Loucy (cell line): ENCODE data around the gene JPH4.

Experiments
- H2AFZ ChIP-seq: fragments of 200-600 bp; sonication (generic); 2 replicates; pipeline ENCODE4 v1.6.0; 2016; ENCODE audit warnings: antibody characterized with exemption, mild to moderate bottlenecking, low read length, moderate library complexity
- H3F3A ChIP-seq: fragments of 200-600 bp; 2 replicates; pipeline ENCODE4 v1.6.0; 2016; ENCODE audit warnings: antibody characterized with exemption, low read depth, mild to moderate bottlenecking
- H3K27me3 ChIP-seq: fragments of 200-600 bp; sonication (generic); 2 replicates; pipeline ENCODE4 v1.6.1; 2014; ENCODE audit warnings: low read length, mild to moderate bottlenecking; ENCODE audit not compliant: insufficient read depth, poor library complexity, severe bottlenecking
- H3K36me3 ChIP-seq: fragments of 200-600 bp; sonication (generic); 2 replicates; pipeline ENCODE4 v1.6.1; 2016; ENCODE audit warnings: low read length; ENCODE audit not compliant: insufficient read depth
- H3K4me1 ChIP-seq: fragments of 200-600 bp; sonication (generic); 2 replicates; pipeline ENCODE4 v1.5.1; 2014; ENCODE audit warnings: low read length, mild to moderate bottlenecking; ENCODE audit not compliant: insufficient read depth, poor library complexity, severe bottlenecking
- H3K4me2 ChIP-seq: fragments of 200-600 bp; sonication (generic); 2 replicates; pipeline ENCODE4 v1.6.0; 2014; ENCODE audit warnings: antibody characterized with exemption, low read length, low read depth, mild to moderate bottlenecking; ENCODE audit not compliant: poor library complexity, severe bottlenecking
- H3K4me3 ChIP-seq: fragments of 200-600 bp; sonication (generic); 2 replicates; pipeline ENCODE4 v1.5.1; 2014; ENCODE audit warnings: low read length, mild to moderate bottlenecking, mixed read lengths; ENCODE audit not compliant: poor library complexity, severe bottlenecking
- H3K79me2 ChIP-seq: fragments of 200-600 bp; sonication (generic); 2 replicates; pipeline ENCODE4 v1.6.1; 2014; ENCODE audit warnings: low read length; ENCODE audit not compliant: insufficient read depth
- H3K9ac ChIP-seq: fragments of 200-600 bp; sonication (generic); 2 replicates; pipeline ENCODE4 v1.6.0; 2014; ENCODE audit warnings: mild to moderate bottlenecking, low read depth, low read length, moderate library complexity; ENCODE audit not compliant: poor library complexity, severe bottlenecking
- H3K9me2 ChIP-seq: fragments of 200-600 bp; sonication (generic); replicated peaks from 2 replicates; pipeline ENCODE4 v1.6.1; 2016; ENCODE audit warnings: low read depth, low read length, mixed read lengths
- H3K9me3 ChIP-seq: fragments of 200-600 bp; sonication (generic); 2 replicates; pipeline ENCODE4 v1.6.1; 2014; ENCODE audit warnings: mild to moderate bottlenecking, antibody characterized with exemption, low read length, low read depth; ENCODE audit not compliant: insufficient read depth
- H4K20me1 ChIP-seq: fragments of 200-600 bp; sonication (generic); 2 replicates; pipeline ENCODE4 v1.6.0; 2014; ENCODE audit warnings: antibody characterized with exemption, low read length, mild to moderate bottlenecking; ENCODE audit not compliant: insufficient read depth, poor library complexity, severe bottlenecking
- CTCF ChIP-seq: fragments of 200-600 bp; sonication (generic); conservative IDR thresholded peaks from 2 replicates; pipeline ENCODE4 v1.5.1; 2014; ENCODE audit warnings: mild to moderate bottlenecking, antibody characterized with exemption, low read length
- EZH2phosphoT487 ChIP-seq: fragments of 200-600 bp; IDR thresholded peaks from 2 replicates; pipeline ENCODE4 v1.6.1; 2018; ENCODE audit warnings: antibody characterized with exemption, mild to moderate bottlenecking, moderate library complexity, borderline replicate concordance

The JPH4 gene

DNA sequence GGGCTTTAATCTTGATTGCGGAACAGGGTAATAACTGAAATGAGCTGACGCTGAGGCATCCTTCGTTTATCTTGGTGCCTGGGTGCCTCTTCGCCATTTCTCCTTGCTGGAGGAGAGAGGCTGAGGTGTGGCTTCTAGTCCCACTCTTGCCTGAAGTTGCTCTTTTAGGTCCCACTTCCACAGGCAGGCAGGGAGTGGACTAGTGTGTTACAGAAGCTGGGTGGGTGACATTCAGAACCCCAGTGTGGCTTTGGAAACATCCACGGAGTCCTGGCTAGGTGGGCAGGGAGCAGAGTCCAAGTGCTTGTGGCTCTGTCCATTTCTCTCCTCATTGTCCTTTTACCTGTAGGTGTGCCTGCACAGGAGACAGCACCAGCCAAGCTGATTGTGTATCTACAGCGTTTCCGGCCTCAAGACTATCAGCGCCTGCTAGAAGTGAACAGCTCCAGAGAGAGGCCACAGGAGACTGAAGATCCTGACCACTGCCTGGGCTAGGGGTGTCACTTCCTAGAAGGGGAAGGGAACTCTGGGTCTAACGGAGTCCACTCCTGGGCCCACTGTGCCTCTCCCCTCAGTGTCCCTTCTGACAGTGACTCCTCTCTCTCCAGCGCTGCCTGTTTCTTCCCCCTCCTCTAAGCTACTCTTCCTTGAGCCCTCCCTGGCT lies 20.1 kb downstream of the JPH4 start:
- H3K4me2 ChIP-seq = peak overlapping the region; percentile 98
- peak overlapping the region; percentile 12 for H3K9ac ChIP-seq
- H3K27me3 ChIP-seq = no peaks in the 10 kb centered on the region
- peaks cover 8% of the 10 kb centered on the region for H3K4me1 ChIP-seq
- no peaks in the 10 kb centered on the region for H3F3A ChIP-seq
- H3K4me3 ChIP-seq = no peak overlapping the region
- no peak overlapping the region for H2AFZ ChIP-seq
- no peaks in the 10 kb centered on the region for H3K9me2 ChIP-seq
- no peaks in the 10 kb centered on the region for H3K9me3 ChIP-seq
- peaks cover 16% of the 10 kb centered on the region; the same call in 1 of the 2 replicates for H3K79me2 ChIP-seq
- H3K36me3 ChIP-seq = peaks cover 24% of the 10 kb centered on the region; the same call in 1 of the 2 replicates
- peaks cover 7% of the 10 kb centered on the region for H4K20me1 ChIP-seq
- TF ChIP-seq EZH2phosphoT487 (no peak), CTCF (no peak)

DNA sequence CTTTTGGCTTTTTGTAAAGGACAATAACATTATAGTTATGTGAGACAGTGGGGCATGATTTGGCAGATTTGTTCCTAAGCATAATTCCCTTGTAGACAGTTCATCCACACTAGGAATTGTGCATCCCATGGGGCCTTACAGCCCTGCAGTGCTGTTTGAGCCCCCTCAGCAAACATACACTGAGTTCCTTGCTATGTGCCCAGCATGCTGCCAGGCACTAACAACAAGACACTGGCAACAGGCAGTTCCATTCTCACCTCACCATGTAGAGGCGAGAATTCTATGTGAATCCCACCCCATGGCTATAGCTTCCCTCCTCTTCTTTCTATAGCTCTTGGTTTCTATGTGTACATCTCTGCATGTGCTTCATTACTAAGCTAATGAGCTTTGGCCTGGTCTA lies 20.6 kb downstream of the JPH4 start:
- peaks cover 16% of the 10 kb centered on the region; the same call in 1 of the 2 replicates for H3K79me2 ChIP-seq
- peaks cover 24% of the 10 kb centered on the region; the same call in 1 of the 2 replicates for H3K36me3 ChIP-seq
- H3F3A ChIP-seq = no peaks in the 10 kb centered on the region
- no peak overlapping the region for H3K4me3 ChIP-seq
- peak overlapping the region; percentile 12 for H3K9ac ChIP-seq
- H2AFZ ChIP-seq = no peak overlapping the region
- no peaks in the 10 kb centered on the region for H3K9me3 ChIP-seq
- H3K9me2 ChIP-seq = no peaks in the 10 kb centered on the region
- H3K4me1 ChIP-seq = peaks cover 8% of the 10 kb centered on the region
- H4K20me1 ChIP-seq = peaks cover 7% of the 10 kb centered on the region
- TF ChIP-seq CTCF (no peak), EZH2phosphoT487 (no peak)
- H3K4me2 ChIP-seq = peak overlapping the region; percentile 98
- no peaks in the 10 kb centered on the region for H3K27me3 ChIP-seq

DNA sequence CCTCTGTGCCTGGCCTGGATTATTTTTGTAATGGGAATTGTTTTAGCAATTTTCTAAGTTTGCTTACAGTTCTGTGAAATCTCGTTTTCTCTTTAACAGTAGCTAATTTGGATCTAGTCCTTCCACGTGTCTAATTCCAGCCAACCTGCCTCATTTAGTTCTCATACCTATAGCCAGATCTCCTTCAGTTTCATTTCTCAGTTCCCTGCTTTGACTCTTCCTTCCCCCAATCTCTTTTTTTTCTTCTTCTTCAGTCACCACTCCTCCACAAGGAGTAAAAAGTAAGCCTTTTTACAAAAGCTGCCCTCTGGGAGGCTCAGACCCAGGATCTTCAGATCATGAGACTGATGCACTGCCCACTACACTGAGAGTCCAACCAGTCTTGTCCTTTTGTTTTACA lies 21.1 kb downstream of the JPH4 start:
- H3K9me3 ChIP-seq = no peaks in the 10 kb centered on the region
- H3F3A ChIP-seq = no peaks in the 10 kb centered on the region
- TF ChIP-seq CTCF (no peak), EZH2phosphoT487 (no peak)
- H3K4me2 ChIP-seq = peak overlapping the region; percentile 98
- H3K9me2 ChIP-seq = no peaks in the 10 kb centered on the region
- H3K9ac ChIP-seq = peak overlapping the region; percentile 90
- peaks cover 5% of the 10 kb centered on the region for H4K20me1 ChIP-seq
- H2AFZ ChIP-seq = no peak overlapping the region
- H3K36me3 ChIP-seq = peaks cover 24% of the 10 kb centered on the region; the same call in 1 of the 2 replicates
- H3K27me3 ChIP-seq = no peaks in the 10 kb centered on the region
- peaks cover 8% of the 10 kb centered on the region for H3K4me1 ChIP-seq
- peaks cover 16% of the 10 kb centered on the region; the same call in 1 of the 2 replicates for H3K79me2 ChIP-seq
- H3K4me3 ChIP-seq = peak overlapping the region; percentile 97
